NOMO-1 (cell line): ENCODE data around the gene HPD.
A peak's percentile ranks its signal among the peaks of the same experiment; 100 is the strongest.
"Not testable (repeated sequence)": the region's sequence is repeated elsewhere in the genome, so short reads cannot be mapped to it uniquely, and the experiment has no call there.

ENCODE experiments used
- DNase-seq, 2 experiments: peaks; one replicate each; lab custom pipeline; 2025; ENCODE audit not compliant: unreplicated experiment in 2 of 2; lab: John Stamatoyannopoulos, UW

HPD gene

DNA sequence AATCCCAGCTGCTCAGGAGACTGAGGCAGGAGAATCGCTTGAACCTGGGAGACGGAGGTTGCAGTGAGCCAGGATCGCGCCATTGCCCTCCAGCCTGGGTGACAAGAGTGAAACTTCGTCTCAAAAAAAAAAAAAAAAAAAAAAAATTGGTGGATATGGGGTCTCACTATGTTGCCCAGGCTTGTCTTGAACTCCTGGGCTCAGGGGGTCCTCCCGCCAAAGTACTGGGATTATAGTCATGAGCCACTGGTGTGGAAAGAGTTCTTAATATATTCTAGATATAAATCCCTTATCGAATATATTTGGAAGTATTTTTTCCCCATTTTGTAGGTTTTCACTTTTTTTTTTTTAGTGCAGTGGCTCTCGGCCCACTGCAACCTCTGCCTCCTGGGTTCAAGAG, 10.6 kb upstream of the HPD start:
- not testable (repeated sequence) for DNase-seq

DNA sequence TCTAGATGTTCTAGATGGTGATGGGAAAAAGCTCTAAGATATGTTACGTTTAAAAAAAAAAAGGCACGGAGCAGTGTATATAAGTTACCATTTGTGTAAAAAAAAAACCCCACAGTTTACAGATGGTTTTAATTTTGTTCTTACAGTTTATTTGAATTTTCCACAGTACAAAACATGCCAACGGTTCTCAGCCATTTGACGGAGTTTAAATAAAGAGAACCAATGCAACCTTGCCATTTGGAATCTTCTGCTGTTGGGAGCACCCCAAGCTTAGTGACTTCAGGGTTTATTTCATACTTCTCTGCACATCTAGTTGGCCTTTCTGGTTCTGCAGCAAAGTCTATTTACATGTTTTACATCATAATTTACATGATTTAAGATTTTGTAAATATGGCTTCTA, 7.7 kb upstream of the HPD start:
- no peak for DNase-seq

DNA sequence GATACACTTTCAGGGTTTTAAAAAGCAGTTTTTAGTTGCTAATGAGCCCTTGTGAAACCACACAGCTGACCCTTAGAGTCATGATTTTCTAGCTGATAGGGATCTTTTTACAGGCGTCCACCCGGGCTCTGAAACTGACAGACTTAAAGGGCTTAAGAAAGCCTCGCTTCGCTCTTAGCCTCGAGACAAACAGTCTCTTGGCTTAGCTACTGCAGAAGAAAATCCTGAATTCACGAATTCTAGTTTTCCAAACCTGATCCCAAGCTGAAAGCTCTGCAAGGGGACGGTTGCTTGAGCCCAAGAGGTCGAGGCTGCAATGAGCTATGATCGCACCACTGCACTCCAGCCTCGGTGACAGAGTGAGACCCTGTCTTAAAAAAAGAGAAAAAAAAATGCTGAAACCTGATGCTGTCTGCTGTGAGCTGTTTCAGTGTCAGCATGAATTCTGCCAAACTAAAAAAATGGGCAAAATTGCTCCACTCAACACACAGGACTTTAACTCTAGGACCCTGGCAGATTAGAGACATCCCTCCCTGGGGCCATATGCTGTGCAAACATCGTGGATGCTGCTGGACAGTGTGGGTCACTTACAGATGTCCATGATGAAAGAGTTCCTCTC, 3.1 kb upstream of the HPD start:
- DNase-seq: no peak

DNA sequence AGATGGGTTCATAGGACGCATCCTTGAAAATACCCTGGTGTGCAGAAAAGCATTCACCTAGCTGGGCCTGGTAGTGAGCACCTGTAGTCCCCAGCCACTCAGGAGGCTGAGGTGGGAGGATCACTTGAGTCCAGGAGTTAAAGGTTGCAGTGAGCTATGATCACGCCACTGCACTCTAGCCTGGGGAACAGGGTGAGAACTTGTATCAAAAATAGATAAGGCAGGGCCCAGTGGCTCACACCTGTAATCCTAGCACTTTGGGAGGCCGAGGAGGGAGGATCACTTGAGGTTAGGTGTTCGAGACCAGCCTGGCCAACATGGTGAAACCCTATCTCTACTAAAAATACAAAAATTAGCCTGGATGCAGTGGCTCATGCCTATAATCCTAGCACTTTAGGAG, 2.0 kb upstream of the HPD start:
- DNase-seq: not testable (repeated sequence)

DNA sequence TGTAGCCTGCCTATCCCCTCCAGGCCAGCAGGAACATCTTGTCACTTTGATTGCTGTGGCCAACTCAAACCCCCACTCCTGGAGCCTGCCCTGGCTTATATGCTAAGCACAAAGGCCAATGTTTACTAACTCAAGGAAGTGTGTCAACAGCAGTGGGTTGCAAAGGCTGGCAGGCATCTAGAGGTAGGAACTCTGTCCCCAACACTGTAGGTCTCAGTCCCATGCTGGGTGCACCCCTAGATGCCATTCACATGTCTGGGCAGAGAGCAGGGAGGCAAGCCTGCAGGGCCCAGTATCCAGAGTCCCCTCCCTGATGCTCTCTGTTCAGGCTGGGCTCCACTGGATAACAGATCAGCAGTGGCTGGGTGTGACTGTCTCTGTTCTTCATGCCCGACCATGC, 1.6 kb upstream of the HPD start:
- DNase-seq: no peak

DNA sequence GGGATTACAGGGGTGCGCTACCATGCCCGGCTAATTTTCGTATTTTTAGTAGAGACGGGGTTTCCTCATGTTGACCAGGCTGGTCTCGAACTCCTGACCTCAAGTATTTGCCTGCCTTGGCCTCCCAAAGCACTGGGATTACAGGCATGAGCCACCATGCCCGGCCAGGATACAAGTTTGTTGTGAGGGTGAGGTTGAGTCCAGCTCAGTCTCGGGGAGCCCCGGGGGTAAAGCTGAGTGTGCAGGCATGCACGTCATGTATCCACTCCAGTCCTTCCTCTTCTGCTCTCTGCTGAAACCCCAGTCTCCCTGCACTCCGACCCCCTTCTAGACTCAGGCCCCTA, 369 bp downstream of the HPD start:
- DNase-seq: no peak

DNA sequence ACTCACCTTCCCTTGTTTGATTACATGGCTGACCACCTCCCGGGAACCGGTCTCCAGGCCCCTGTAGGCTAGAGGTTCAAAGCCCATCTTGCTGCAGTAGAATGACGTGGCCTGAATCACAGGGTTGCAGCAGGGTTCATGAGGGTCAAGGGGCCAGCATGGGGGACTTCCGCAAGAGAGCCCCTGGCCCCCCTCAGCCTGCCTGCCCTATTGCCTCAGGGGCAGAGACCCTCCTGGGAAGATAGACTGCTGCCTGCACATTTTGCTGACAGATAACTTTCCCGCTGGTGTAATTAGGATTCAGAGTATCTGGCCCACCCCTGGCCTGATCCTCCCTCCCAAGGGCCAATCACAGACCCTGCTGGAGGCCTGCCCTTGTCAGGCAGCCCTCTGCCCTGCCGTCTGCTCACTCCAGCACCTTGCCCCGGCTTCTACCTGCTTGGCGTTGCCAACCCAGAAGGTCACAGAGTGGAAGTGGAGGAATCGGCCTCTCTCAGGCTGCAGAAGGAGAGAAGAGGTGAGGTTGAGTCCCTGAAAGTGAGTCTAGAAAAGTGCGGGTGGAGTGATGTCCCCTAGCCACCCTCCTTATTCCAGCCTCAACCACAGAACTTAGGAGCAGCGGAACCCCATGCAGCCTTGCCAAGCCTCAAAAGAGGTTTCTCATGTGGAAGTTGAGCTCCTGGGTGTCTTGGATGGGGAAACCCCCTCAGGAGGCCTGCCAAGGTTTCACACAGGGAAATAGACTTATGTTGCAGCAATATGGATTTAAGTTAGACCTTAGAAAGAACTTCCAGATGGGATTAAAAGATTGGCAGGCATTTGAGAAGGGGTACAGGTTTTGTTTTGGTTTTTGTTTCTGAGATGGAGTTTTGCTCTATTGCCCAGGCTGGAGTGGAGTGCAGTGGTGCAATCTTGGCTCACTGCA, 1.1 kb downstream of the HPD start:
- DNase-seq: no peak

DNA sequence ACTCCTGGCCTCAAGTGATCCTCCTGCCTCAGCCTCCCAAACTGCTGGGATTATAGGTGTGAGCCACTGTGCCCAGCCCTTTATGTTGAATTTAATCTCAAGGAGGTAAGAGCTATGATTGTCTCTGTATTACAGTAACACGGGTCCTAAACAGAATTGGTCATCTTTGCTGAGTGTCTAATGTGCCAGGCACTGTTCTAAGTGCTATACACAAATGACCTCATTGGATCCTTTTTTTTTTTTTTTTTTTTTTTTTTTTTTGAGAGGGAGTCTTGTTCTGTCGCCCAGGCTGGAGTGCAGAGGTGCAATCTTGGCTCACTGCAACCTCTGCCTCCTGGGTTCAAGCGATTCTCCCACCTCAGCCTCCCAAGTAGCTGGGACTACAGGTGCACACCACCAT, 6.3 kb downstream of the HPD start:
- not testable (repeated sequence) for DNase-seq

DNA sequence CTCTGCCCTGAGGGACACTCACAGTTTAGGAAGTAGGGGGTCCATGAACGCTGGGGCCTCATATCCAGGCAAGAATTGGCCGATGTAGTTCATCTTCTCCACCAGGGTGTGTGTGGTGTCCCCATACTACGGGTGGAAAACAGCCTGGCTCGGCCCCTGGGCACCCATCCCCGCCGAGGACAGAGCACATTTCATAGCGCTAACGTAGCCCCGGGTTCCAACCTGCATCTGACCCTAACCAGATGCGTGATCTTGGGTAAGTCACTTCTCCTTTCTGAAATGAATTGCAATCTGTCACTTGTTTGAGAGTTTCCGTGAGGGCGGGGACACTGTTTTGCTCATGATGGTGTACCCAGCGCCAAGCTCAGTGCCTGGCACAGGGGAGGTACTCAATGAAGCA, 9.0 kb downstream of the HPD start:
- DNase-seq: peak; percentile 27 to 54

DNA sequence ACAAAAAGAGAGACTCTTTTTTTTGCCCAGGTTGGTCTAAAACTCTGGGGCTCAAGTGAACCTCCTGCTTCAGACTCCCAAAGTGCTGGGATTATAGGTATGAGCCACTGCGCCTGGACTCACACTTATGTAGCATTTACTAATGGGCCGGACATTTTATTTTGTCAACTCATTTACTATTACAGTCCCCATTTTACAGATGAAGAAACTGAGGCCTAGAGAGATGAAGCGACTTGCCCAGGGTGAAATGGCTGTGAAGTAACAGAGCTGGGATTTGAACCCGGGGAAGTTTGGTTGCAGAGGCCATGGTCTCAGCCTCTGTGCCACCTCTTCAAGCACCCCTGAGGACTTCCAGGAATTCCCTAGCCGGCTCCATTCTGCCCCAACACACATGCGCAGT, 9.4 kb downstream of the HPD start:
- DNase-seq: no peak

DNA sequence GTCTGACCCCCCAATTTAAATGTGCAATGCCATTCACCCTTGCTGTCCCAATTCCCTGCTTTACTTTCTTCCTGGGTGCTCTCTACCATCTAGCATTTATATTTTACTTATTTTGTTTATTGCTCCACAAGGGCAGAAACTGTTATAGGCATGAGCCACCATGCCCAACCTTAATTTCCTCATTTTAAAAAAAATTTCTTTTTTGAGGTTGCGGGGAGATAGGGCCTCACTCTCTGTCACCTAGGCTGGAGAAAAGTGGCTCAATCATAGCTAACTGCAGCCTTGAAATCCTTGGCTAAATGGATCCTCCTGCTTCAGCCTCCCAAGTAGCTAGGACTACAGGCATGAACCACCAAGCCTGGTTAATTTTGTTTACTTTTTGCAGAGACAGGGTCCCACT, 13.0 kb downstream of the HPD start:
- peak; percentile 15 to 20 for DNase-seq

DNA sequence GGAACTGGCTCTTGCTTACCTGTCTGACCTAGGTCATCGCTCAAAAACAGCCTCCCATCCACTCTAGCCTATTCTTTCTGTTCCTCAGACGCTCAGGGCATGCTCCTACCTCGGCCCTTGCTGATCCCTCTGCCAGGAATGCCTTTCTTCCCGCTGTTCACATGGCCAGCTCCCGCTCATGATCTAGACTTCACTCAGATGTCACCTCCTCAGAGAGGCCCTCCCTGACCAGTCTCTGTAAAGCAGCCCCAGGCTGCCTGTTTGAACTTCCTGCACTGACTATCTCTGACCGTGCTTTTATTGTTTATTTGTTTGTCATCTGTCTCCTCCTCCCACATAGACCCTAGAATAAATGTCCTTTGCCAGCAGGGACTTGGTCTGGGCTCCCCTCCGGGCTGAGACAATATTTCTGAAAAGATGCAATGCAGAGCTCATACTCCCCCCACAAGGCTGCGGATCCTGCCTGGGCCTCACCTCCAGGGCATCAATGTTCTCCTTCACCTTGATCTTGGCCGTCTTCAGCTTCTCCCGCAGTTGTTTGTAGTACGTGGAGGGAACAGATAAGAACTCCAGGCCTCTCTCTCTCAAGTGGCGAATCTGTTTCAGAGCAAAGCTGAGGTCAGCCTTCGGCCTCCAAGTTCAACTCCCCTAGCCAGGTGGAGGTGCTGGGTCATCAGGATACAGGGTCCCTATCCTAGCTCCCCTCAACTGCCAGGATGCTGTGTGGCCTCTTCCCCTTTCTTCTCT, 15.2 kb downstream of the HPD start:
- no peak for DNase-seq

DNA sequence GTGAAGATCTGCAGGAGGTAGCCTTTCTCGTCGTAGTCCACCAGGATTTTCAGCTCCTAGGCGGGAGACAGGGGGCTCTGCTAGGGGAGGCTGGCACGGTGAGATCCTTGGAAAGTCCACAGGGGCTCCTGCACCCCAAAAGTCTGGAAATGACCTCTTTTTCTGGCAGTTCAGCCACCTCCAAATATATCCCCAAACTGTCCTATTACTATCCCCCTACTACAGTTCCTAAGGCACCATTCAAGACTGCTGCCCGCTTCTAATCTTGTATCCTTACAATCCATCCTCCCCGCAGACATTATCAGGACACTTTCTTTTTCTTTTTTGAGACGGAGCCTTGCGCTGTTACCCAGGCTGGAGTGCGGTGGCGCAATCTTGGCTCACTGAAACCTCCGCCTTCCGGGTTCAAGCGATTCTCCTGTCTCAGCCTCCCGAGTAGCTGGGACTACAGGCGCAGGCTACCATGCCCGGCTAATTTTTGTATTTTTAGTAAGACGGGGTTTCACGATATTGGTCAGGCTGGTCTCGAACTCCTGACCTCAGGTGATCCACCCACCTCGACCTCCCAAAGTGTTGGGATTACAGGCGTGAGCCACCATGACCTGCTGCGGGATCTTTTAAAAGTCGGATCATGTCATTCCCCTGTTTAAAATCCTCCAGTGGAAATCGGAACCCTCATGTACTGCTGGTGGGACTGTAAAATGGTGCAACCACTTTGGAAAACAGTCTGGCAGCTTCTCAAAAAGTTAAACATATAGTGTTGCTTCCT, 18.5 kb downstream of the HPD start:
- peak; percentile 13 to 23 for DNase-seq

DNA sequence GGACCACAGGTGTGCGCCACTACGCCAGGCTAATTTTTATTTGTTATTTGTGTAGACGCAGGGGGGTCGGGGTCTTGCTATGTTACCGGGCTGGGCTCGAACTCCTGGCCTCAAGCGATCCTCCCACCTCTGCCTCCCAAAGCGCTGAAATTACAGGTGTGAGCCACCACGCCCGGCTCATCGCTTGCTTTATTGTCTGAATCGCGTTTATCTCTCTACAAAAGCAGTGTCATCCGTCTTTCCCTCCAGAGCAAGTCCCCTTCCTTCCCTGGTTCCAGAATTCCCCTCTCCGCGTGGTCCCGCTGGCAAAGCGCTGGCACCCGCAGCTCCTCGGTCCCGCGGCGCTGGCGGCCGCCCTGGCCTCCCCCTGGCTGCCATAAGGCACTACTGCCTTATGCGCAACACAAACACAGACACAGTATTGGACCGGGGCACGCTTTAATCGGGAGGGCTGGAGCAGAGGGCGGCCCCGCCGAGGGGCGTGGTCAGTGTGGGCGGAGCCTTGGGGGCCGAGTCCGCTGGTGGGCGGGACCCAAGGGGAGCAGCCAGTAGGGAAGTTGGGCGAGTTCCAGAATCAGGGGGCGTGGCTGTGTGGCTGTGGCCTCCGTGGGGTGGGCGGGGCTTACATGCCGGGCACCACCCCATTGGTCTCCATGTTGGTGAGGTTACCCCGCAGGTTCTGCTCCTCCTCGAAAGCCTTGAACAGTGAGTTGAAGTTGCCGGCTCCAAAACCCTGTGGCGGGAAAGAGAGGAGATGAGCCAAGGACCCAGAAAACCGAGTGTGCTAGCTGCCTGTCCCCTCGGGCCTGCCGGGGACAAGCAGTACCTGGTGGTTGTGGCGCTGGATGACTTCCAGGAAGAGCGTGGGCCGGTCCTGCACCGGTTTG, 19.3 kb downstream of the HPD start:
- peak; percentile 97 to 98 for DNase-seq

DNA sequence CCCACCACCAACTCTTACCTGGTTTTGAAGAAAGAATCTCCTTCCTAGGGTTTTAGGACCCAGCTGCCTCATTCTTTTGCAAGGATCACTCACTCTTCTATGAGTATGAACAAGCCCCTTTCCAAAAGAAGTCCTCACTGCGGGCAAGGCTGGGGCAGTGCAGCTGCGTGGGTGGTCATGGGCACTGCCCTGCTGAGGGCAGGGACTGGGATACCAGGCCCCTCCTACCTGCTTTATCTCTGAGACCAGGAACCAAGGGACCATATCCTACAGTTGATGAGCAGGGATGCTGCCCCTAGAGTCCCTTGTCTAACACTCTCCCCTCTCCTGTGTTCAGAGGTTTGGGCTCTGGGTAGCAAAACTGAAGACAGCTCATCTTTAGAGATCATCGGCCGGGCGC, 20.5 kb downstream of the HPD start:
- DNase-seq: no peak

DNA sequence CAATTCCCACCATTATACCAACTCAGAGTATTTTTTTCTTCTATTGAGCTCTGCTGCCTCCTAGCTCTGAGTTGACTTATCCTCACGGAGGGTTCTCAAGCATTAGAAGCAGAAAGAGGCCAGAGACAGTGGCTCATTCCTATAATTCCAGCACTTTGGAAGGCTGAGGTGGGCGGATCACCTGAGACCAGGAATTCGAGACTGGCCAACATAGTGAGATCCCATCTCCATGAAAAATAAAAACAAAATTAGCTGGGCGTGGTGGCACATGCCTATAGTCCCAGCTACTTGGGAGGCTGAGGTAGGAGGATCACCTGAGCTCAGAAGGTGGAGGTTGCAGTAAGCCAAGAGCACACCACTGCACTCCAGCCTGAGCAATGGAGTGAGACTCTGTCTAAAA, 21.0 kb downstream of the HPD start:
- no peak for DNase-seq

DNA sequence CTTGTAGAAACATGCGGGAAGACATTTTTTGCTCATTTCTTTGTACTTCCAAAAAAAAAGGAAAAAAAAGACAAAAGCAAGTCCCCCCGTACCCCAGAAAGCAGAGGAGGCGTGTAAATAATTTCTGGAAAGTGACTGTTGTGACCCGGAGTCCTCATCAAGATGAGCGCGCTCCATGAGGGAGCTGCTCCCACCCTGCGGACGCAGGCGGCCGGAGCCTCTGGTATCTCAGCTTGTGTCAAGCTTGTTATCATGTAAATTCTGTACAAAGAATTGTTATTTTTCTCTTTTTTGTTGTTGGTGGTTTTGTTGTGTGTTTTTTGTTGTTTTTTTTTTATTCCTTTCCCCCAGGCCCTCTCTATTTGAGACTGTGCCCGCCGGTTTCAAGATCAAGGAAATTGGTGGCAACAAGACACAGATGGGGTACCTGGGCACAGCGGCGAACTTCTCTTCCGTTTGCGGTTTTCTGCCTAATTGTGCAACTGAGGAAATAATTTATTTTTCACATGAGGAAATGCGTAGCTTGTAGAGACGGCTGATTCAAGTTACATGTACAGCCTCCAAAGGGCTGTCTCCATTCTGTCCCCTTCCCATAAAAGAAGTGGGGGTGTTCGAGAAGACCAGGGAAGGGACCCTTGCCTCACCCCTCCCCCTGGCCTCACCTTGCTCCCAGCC, 27.0 kb downstream of the HPD start:
- peak; percentile 61 to 69 for DNase-seq

DNA sequence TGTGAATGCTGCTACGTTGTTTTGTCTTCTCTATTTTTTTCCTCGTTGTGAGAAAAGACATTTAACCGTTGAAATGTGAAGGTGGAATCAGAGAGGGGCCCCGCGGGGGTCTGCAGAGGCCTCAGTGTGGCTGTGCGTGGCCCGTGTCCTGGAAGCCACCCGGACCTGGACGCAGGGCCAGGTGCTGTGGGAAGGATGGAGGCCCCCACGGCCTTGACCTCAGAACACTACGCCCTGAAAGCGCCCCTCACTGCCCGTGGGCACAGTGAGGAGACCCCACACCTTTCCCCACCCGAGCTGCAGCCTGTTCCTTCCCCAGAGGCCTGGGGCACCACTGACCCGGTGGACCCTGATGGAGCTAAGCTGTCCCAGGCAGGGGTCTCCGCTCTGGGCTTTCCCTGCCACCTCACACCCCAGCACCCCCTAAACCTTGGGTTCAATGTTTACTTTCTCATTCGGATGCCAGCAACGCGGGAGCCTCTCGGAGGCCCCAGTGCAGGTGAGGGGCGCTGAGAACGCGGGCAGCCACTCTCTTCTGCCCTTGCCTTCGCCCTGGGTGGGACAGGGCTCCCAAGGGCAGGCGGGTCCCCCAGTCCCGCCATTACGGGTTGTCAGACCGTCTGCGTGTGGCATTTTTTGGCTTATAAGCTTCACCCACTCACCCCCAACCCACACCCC, 27.9 kb downstream of the HPD start:
- no peak for DNase-seq

DNA sequence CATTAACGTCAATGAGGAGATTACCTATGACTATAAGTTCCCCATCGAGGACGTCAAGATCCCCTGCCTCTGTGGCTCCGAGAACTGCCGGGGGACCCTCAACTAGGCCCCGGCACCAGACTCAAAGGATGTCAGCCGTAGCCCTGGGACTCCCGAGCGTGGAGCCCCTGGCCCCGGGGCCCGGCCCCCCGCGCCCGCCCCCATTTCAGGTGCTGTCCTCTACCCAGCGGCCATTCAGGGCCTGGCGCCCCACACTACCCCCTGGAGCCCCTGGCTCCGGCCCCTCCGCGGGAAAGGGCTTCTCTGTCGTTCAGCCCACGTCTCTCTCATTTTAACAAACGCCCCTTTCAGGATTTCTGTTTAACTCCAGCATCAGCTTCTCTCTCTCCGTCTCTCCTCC, 28.5 kb downstream of the HPD start:
- no peak for DNase-seq
